Astrocyte (in vitro differentiated cells and primary cell): ENCODE measurements around the gene CNKSR3.

Experiments
- EZH2 ChIP-seq: IDR thresholded peaks from 2 replicates; pipeline ENCODE4 v1.6.1; 2012; ENCODE audit warnings: mild to moderate bottlenecking, low read length, inconsistent platforms; ENCODE audit not compliant: insufficient read depth
- TF ChIP-seq, protein P1 (sequence below): IDR thresholded peaks from 2 replicates; pipeline ENCODE4 v1.5.1; 2011; ENCODE audit warnings: low read depth, mild to moderate bottlenecking, inconsistent platforms, low read length, moderate library complexity; ENCODE audit not compliant: insufficient read depth

DNA sequence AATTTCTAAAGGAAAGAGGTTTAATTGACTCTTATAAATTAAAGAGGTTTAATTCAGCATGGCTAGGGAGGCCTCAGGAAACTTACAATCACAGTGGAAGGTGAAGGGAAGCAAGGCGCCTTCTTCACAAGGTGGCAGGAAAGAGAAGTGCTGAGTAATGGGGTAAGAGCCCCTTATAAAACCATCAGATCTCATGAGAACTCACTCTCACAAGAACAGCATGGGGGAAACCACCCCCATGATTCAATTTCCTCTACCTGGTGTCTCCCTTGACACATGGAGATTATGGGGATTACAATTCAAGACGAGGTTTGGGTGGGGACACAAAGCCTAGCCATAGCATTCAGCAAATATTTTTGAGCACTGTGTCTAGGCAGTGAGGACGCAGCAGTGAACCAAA is 150.0 kb downstream of the CNKSR3 start:
- TF ChIP-seq, protein P1, sequence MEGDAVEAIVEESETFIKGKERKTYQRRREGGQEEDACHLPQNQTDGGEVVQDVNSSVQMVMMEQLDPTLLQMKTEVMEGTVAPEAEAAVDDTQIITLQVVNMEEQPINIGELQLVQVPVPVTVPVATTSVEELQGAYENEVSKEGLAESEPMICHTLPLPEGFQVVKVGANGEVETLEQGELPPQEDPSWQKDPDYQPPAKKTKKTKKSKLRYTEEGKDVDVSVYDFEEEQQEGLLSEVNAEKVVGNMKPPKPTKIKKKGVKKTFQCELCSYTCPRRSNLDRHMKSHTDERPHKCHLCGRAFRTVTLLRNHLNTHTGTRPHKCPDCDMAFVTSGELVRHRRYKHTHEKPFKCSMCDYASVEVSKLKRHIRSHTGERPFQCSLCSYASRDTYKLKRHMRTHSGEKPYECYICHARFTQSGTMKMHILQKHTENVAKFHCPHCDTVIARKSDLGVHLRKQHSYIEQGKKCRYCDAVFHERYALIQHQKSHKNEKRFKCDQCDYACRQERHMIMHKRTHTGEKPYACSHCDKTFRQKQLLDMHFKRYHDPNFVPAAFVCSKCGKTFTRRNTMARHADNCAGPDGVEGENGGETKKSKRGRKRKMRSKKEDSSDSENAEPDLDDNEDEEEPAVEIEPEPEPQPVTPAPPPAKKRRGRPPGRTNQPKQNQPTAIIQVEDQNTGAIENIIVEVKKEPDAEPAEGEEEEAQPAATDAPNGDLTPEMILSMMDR: no peak
- TF ChIP-seq EZH2: no peak
